Peyer's patch (tissue), 4 donors: Measurements from ENCODE around the gene ITGA11.

Experiments
- CTCF ChIP-seq, 6 experiments: fragments of 450-650 bp in 4 of 6; fragments of 200-600 bp in 2 of 6; sonication (generic) in 1 of 6; IDR thresholded peaks; one replicate each; pipeline ENCODE4 v1.5.1; 2017 to 2019; ENCODE audit warnings: antibody characterized with exemption in 6 of 6, mild to moderate bottlenecking in 3 of 6, moderate library complexity in 1 of 6
- POLR2A ChIP-seq, 2 donors: fragments of 450-650 bp; IDR thresholded peaks; one replicate each; pipeline ENCODE4 v1.5.1; 2017; ENCODE audit warnings: antibody characterized with exemption in 2 of 2, mild to moderate bottlenecking in 2 of 2, moderate library complexity in 2 of 2

DNA sequence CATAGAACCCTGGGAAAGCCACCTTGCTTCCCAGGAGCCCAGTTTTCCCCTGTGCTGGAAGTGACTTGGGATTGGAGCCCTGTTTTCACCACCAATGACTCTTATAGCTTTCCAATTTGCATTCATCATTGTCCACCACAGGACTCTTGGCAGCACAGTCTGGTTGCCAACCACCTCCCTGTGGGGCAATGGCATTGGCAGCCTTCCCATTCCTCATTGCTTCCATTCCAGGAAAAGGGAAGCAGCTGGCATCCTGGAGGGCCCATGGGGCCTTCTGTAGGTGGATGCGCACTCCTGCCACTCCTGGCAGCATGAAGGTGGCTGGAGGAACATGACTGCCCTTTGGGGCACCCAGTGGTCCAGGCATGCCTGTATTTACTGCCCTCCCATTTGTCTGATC, 96.7 kb downstream of the ITGA11 start:
- TF ChIP-seq POLR2A (IDR thresholded peaks at IDR 0.05) (no peak), CTCF (IDR thresholded peaks at IDR 0.05) (no peak)
